Stimulated activated CD8-positive, alpha-beta memory T cell treated with anti-CD3 and anti-CD28 coated beads, Interleukin-2, amount 100 ng/mL, for 1 hour (primary cell): ENCODE measurements around the gene DCAF15.

ENCODE experiments used
- DNase-seq, 2 donors: peaks; one replicate each; pipeline ENCODE4 v3.0.0-alpha.2; 2020; ENCODE audit warnings: low read depth in 2 of 2

The DCAF15 gene

GRCh38 chr19:13995017-13995728 lies 42.9 kb downstream of the DCAF15 start:
- no peak for DNase-seq

- DNase-seq: no peak
These were observed 43.8 kb downstream of the DCAF15 start for GRCh38 chr19:13995878-13996765.

GRCh38 chr19:13996928-13997630 lies 44.8 kb downstream of the DCAF15 start:
- DNase-seq: no peak

- no peak for DNase-seq
These were observed 45.3 kb downstream of the DCAF15 start for GRCh38 chr19:13997631-13997962.

- no peak for DNase-seq
These were observed 46.1 kb downstream of the DCAF15 start for GRCh38 chr19:13998426-13998825.

GRCh38 chr19:13999085-13999484 lies 46.8 kb downstream of the DCAF15 start:
- DNase-seq: no peak

- DNase-seq: no peak
These were observed 48.5 kb downstream of the DCAF15 start for GRCh38 chr19:14000691-14001375.

- DNase-seq: no peak
These were observed 50.4 kb downstream of the DCAF15 start for GRCh38 chr19:14002571-14003250.

- DNase-seq: no peak
These were observed 51.1 kb downstream of the DCAF15 start for GRCh38 chr19:14003251-14004055.

GRCh38 chr19:14004619-14005348 lies 52.5 kb downstream of the DCAF15 start:
- no peak for DNase-seq

- DNase-seq: peak; percentile 88 to 94
These were observed 53.2 kb downstream of the DCAF15 start for GRCh38 chr19:14005349-14006084.

- peak; percentile 100 for DNase-seq
These were observed 53.9 kb downstream of the DCAF15 start, which contains the start of gene RFX1 for GRCh38 chr19:14006085-14006765. Gene RFX1 (minus strand): TSS chr19:14006320. CDS start chr19:13993843, 12,477 bp downstream.

GRCh38 chr19:14006766-14007562 lies 54.7 kb downstream of the DCAF15 start:
- DNase-seq: no peak
